ENCODE measurements around the gene ANKRD28.
"Not testable (repeated sequence)": the region's sequence is repeated elsewhere in the genome, so short reads cannot be mapped to it uniquely, and the experiment has no call there.

ANKRD28 gene

GRCh38 chr3:15634671-15635070 is 163.1 kb downstream of the ANKRD28 start:
- DNase-seq: peak in 1 of 14 donors; percentile 42

- DNase-seq: peak in 4 of 14 donors; percentile 11 to 91 (median 31)
Measured at GRCh38 chr3:15633766-15634598, 163.8 kb downstream of the ANKRD28 start.

GRCh38 chr3:15633159-15633558 is 164.6 kb downstream of the ANKRD28 start:
- peak in 1 of 14 donors; percentile 88 for DNase-seq

GRCh38 chr3:15632212-15632580 is 165.6 kb downstream of the ANKRD28 start:
- no peak for DNase-seq

GRCh38 chr3:15631426-15632211 is 166.2 kb downstream of the ANKRD28 start:
- DNase-seq: peak in 1 of 14 donors; percentile 46

- DNase-seq: peak in 2 of 14 donors; percentile 34 to 47
Measured at GRCh38 chr3:15630646-15631350, 167.0 kb downstream of the ANKRD28 start.

- DNase-seq: peak in 7 of 14 donors; percentile 25 to 85 (median 33)
Measured at GRCh38 chr3:15629860-15630597, 167.8 kb downstream of the ANKRD28 start.

GRCh38 chr3:15628967-15629366 is 168.8 kb downstream of the ANKRD28 start:
- no peak for DNase-seq

GRCh38 chr3:15623535-15624440 is 174.0 kb downstream of the ANKRD28 start:
- DNase-seq: no peak

GRCh38 chr3:15619659-15620464 is 177.9 kb downstream of the ANKRD28 start:
- not testable (repeated sequence) for DNase-seq

All from C1 segment of cervical spinal cord (tissue), 14 donors.